ENCODE measurements around the gene DUS2.

Gene DUS2

DNA sequence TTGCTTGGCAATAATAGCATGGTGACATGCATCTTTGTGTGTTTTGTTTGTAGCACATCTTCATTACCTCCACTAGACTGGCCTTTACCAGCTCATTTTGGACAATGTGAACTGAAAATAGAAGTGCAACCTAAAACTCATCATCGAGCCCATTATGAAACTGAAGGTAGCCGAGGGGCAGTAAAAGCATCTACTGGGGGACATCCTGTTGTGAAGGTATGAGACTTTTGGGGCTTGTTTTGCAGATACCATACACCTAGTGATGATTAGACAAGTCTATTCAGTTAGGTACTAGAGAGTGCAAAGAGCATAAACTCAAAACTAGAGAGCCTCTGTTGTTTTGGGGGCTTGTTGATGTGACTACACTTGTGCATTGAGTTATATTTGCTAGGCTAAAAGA, 103.3 kb downstream of the DUS2 start:
- no peak for DNase-seq (ENCODE audit: low spot score)

DNA sequence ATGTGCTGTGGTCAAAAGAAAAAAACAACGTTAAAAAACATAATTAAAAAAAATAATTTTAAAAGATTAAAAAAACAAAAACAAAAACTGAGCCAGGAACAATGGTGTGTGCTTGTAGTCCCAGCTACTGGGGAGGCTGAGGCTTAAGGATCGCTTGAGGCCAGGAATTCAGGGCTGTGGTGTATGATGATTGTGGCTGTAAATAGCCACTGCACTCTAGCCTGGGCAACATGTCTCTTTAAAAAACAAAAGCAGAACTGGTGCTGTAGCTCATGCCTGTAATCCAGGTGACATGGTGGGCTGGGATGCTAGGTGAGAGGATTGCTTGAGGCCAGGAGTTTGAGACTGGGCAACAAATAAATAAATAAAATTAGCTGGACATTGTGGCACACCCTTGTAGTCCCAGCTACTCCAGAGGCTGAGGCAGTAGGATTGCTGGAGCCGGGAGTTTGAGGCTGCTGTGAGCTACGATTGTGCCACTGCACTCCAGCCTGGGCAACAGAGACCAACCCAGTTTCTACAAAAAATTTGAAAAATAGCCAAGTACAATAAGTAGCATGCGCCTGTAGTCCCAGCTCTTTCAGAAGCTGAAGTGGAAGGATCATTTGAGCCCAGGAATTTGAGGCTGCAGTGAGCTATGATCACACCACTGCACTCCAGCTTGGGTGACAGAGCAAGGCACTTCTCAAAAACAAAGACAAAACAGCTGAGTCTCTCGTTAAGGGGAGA, 105.7 kb downstream of the DUS2 start:
- DNase-seq (ENCODE audit: low spot score), result no peak
